HG03025 (cell line): ENCODE measurements around the gene FANCM.
A peak's percentile ranks its signal among the peaks of the same experiment; 100 is the strongest.
"Not testable (repeated sequence)": the region's sequence is repeated elsewhere in the genome, so short reads cannot be mapped to it uniquely, and the experiment has no call there.

Experiments
- ATAC-seq: cut with Tn5 transposase; IDR thresholded peaks from one replicate; pipeline ENCODE4 v1.9.1; 2021; ENCODE audit warnings: mild to moderate bottlenecking, moderate library complexity; ENCODE audit not compliant: unreplicated experiment, low FRiP score

The FANCM gene

DNA sequence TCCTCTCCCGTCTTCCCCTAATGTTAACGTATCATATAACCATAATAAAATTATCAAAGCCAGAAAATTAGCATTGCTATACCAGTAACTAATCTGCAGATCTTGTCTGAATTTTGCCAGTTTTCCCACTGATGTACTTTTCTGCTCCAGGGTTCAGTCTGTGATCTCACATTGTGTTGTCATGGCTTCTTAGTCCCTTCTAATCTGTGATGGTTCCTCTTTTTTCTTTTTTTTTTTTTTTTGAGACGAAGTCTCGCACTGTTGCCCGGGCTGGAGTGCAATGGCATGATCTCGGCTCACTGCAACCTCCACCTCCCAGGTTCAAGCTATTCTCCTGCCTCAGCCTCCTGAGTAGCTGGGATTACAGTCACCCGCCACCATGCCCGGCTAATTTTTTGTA lies 6.4 kb downstream of the FANCM start:
- not testable (repeated sequence) for ATAC-seq

DNA sequence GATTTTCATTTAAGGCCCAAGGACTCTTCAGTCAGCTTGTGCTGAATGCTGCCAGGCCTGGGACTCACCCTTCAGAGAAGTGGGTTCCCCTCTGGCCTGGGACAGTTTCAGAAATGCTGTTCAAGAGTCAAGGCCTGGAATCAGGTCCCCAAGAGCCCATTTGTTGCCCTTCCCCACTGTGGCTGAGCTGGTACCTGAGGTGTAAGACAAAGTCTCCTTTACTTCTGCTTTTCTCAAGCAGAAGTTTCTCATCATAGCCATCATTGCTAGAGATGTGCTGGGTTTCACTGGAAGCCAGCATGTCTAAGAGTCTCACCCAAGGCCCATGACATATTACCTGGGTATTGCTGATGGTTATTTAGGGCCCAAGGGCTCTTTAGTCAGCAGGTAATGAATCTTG lies 8.9 kb downstream of the FANCM start:
- no peak for ATAC-seq

DNA sequence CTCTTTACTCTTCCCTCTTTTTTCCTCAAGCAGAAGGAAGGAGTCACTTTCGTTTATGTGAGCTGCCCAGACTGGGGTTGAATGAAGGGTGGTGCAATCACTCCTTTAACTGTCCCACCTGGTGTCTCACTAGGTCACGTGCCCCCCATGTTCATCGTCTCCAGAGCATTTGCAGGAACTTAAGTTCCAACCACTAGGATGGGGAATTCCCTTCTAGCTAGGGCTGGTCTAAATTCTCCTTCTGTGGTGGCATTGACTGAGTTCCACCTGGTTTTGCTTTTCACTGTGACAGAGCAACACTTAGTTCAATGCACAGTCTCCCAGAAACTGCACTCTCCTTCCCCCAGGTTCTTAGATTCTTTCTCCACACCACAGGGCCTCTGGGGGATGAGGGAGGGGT lies 9.5 kb downstream of the FANCM start:
- ATAC-seq = no peak

DNA sequence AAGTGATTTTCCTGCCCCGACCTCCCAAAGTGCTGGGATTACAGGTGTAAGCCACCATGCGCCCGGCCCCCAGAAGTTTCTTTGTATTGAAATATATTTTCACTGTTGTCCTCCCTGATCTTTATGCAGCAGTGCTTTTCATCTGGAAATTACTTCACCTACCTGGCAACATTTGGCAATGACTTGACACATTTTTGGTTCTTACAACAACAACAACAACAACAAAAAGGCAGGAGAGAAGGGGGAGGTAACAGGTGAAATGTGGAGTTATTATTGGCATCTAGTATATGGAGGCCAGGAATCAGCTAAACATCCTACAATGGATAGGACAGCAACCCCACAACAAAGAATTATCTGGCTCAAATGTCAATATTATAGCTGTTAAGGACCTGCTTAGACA lies 13.9 kb downstream of the FANCM start:
- ATAC-seq = no peak

DNA sequence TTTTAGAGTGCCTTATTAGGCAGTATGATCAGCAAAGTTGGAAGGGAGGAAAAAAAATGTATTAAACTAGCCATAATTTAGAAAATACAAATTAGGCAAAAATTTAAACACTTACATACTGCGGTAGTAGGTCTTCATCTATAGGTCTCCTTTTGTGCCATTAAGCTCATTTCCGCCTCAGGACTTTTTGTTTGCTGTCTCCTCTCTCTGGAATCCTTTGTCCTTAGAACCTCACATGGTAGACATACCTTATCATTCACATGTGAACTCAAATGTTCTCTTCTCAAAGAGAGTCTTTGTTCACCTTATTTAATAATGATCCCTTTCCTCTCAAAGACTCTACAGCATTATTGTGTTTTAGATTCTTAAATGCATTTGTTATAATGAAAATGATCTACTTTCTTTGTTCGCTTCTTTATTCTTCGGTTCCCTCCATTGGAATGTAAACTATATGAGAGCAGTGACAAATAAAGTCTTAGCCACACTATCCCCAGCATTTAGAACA lies 14.7 kb downstream of the FANCM start:
- ATAC-seq = no peak

DNA sequence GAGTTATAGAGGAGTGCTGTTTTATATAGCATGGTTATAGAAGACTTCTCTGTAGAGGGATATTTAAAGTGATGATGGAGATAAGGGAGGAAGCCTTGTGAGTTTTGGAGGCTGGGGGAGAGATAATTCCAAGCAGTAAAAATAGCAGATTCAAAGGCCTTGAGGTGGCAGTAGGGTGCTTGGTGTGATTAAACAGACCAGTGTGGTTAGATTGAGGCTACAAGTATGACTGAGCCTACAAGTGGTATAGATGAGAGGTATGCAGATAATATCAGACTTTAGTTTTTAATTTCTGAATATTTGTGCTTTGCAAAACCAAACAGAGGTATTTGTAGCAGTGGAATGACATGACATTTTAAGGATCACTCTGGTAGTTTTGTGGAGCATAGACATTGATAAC lies 20.3 kb downstream of the FANCM start:
- no peak for ATAC-seq

DNA sequence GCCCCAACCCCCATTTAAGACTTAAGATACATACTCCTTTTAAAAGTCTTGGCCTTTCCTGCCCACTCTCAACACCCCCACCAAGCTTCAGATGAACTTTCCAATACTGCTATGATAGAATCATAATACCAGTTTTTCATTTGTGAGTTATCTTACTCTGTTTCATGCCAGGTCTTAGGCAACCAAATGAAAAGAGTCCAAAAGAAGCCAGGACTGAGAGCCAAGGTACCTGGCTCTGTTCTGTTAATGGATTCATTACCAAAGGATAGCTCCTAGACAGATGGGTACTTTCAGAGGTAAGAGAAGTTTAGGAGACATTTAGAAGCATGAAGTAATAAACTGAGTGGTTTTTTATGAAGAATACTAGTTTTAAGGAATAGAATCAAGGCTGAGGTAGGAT lies 34.2 kb downstream of the FANCM start:
- ATAC-seq = no peak

DNA sequence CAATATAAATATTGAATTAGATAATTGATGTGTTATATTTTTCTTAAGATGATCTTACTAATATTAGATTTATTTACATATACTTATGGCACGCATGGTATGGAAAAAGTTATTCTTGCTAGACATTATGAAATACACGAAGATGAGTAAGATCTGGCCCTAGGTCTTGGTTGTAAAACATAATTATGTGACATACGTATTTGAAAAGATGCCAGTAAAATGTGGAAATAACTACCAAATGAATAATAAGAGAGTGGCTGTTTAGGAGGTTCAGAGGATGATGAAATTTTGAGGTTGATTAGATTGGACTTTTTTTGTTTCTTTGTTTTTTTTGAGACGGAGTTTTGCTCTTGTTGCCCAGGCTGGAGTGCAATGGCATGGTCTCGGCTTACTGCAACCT lies 41.3 kb downstream of the FANCM start:
- no peak for ATAC-seq

DNA sequence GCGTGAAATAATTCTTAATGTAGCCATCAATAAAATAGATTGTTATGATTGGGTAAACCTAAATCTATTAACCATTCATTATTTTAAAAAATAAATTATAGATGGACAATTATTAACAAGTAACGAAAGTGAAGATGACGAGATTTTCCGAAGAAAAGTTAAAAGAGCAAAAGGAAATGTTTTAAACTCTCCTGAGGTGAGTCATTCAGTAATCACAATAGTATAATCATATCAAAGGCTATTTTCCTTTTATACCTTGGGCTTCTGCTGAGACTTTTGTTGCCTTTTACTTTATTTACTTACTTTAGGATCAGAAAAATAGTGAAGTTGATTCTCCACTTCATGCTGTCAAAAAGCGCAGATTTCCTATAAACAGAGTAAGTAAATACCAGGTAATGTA lies 45.6 kb downstream of the FANCM start:
- no peak for ATAC-seq

DNA sequence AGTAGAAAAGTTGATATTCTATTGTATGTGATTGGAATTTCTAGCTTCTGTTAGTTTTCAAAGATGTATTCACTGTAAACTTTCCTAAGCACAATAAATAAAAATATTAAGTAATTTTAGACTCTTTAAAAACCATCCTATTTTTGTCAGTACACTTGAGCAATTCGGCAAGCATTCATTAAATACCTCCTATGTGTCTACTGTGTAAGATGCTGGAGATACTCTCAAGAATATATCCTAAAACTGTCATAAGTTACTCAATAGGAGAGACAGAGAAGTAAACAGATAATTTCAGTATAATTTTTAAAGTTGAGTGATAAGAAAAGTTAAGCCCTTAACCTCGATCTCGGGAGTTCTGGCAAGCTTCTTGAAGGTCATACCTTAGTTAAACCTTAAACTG lies 46.1 kb downstream of the FANCM start:
- ATAC-seq = no peak

DNA sequence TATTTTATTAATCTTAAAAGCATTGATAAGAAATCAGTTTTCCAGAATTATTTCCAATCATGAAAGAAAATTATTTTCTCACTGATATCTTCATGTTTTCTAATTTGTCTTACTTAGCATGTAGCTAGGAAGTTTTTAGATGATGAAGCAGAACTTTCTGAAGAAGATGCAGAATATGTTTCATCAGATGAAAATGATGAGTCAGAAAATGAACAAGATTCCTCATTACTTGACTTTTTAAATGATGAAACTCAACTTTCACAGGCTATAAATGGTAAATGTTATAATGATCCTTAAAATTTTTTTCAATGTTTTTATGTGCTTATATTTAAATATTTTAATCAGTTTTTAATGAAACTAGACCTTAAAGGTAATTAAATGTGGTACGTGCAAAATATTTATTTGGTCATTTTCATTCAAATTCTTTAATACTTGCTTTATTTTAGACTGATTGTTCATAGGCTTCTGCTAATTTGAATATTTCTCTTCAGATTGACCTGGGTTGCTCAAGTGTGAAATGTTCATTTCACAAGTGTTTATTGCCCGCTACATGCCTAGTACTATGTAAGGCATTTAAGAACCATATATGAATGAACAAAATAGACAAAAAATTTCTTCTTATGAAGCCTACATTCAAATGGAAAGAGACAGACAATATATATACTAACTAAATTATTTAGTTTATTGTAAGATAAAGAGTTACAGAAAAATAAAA lies 49.5 kb downstream of the FANCM start:
- ATAC-seq = no peak

DNA sequence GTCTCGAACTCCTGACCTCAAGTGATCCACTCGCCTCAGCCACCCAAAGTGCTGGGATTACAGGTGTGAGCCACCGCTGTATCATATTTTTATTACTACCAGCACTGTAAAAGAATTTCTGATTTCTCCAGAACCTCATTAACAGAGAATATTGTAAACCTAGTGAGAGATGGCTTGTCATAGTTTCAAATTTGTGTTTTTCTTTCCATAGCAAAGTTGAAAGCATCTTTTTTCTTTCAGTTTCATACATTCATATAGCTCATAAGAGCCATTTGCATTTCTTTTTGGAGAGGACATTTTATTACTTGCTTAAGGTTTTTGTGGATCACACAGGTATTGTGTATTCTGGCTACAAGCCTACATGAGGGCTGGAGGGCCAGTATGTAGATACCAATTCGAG lies 59.2 kb downstream of the FANCM start:
- ATAC-seq = peak; percentile 53

DNA sequence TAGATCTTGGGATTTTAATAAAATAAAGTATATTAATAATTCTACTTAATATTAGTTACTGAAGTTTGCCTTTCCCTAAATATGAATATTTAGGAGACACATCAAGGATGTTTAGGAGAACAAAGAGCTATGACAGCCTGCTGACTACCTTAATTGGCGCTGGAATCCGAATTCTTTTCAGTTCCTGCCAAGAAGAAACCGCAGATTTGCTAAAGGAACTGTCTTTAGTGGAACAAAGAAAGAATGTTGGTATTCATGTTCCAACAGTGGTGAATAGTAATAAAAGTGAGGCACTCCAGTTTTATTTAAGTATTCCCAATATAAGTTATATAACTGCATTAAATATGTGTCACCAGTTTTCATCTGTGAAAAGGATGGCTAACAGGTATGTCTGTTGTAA lies 62.8 kb downstream of the FANCM start:
- ATAC-seq = no peak

DNA sequence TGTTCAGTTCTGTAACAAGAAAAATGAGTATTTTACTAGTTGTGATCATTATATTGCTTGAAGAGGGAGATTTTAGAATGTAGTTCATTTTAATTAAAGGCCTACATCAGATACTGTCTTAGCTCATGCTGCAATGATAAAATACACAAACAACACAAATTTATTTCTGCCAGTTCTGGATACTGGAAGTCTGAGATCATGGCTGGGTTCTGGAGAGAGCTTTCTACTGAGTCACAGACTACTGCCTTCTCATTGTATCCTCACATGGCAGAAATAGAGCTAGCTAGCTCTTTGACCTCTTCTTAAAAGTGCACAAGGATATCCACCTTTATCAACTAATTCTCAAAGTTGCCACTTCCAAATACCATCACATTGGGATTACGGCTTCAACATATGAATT lies 63.5 kb downstream of the FANCM start:
- ATAC-seq = no peak

DNA sequence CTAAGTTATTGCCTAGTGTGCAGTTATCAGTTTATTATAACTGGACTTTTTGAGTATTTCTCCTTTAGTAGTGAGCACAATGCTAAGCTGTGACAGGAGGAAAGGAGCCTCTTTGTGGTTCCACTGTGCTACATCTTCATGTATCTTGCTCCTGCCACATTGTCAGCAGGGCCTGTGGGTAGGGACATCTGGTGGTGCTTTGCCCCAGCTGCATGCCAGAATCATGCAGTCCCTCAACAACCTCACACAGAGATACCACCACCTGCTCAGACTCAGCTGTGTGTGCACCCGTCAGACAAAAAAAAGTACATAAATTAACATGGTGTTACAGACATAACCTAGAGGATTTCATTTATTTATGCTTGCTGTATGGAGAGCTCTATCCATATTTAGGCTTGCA lies 66.2 kb downstream of the FANCM start:
- peak; percentile 74 for ATAC-seq

DNA sequence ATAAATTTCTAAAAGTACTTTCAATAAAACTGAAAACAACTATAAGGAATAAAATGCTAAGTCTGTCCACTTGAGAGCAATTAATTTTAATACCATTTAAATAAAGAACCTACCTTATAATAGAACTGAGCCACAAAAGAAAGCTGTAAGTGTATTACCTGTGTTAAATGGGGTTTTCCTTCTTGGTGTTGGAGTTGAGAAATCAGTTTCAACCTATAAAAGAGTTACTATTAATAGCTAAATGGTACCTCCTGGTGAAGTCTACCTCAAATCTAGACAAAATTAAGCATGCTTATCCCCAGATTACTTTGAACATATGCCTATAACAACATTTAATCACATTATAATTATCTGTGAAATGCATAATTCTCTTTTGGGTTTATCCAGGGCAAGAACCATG lies 68.5 kb downstream of the FANCM start:
- no peak for ATAC-seq

DNA sequence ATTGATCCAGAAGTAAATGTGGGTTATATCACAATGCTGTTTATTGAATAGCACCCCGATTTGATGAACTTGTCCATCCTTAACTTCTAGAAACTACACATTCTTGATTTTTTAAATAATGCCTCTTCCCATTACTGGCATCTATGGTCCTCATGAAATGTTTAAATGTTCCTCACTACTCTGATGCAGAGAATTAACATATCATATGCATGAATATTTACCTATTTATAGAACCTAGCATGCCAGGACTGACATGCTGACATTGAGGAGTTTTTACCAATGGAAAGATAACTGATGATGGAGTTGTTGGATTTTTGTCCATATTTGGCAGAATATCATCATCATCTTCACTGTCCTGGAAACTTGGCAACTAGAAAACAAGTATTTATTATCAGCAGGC lies 74.4 kb downstream of the FANCM start:
- ATAC-seq = no peak

DNA sequence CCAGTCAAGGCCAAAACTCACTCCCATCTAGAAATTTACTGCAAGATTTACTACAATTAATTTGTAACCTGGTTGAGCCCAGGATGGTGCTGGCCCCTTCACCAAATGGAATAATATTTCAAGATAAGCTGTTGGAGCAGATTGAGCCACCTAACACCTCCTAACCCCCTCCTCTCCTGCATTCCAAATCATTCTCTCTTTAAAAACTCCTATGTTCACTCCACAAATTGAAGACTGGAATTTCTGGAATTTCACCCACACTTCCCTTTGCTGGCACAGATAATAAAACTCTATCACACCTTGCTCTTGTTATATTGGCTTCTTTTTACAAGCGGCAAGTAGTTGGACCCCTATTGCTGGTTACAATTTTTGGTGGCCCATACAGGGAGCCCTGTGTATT lies 75.6 kb downstream of the FANCM start:
- no peak for ATAC-seq

DNA sequence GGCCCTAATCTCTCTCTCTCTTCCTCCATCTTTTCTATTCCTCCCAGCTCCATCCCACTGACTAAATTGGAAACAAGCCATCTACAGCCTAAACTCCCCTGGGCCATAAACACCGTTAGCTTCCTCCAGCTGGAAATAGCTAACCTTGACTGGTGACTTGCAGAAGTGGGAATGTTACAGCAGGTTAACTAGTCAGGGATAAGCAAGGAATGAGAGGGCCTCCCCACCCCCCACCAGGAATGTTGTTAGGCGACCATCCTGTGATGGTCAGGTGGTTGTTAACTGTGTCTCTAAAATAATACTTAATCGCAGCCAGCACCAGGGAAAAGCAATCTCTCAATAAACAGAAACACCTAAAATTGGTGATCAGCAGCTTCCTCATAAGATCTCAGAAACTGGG lies 76.5 kb downstream of the FANCM start:
- ATAC-seq = no peak

DNA sequence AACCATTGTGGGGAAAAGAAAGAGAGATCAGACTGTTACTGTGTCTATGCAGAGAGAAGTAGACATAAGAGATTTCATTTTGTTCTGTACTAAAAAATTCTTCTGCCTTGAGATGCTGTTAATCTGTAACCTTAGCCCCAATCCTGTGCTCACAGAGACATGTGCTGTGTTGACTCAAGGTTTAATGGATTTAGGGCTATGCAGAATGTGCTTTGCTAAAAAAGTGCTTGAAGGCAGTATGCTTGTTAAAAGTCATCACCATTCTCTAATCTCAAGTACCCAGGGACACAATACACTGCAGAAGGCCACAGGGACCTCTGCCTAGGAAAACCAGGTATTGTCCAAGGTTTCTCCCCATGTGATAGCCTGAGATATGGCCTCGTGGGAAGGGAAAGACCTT lies 78.0 kb downstream of the FANCM start:
- not testable (repeated sequence) for ATAC-seq

DNA sequence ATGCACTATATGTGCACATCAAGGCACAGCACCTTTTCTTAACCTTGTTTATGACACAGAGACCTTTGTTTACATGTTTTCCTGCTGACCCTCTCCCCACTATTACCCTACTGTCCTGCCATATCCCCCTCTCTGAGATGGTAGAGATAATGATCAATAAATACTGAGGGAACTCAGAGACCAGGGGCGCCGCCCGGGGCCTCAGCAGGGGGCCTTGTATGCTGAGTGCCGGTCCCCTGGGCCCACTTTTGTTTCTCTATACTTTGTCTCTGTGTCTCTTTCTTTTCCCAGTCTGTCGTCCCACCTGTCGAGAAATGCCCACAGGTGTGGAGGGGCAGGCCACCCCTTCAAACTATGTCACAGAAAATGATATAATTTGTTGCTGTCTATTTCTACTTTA lies 78.6 kb downstream of the FANCM start:
- not testable (repeated sequence) for ATAC-seq

DNA sequence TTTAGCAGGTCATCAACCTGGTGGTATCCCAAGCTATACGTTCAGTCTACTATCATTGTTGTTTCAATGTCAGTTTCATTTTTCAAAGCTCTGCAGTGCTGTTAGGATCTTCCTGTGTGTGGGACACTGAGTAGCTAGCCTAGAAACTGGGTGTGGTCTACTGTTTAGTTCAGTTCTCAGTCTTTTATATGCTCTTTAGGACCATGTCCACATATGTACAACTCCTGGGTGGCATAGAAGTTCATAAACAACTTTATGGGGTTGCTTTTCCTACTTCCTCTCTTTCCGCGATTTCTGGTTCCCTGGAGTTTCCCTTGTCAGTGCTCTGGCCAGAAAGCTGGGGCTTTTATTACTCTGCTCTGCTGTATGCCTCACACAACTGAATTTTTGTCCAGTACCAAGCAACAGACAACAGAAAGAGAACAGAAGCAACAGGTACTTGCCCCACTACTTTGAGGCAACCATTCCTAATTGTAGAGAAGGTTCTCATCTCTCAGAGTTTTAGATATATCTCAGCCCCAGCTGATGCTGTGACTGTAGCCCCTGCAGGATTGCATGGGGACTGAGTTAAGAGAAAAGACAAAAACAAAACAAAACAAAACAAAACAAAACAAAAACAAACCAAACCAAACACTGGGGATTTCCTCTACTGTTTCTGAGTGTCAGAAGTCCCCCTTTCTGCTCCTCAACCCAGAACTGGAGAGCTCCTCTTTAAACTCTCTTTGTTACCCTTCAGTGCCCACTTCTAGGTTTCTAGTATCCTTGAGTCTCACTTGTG lies 86.9 kb downstream of the FANCM start:
- ATAC-seq = no peak
